ENCODE data around the gene MTX1. TPM values are rescaled to one million over a fixed set of nuclear protein-coding genes. Genes with fewer than 3 reads are reported as not detected.
"Not testable (repeated sequence)": the region's sequence is repeated elsewhere in the genome, so short reads cannot be mapped to it uniquely, and the experiment has no call there.

The MTX1 gene
- polyA plus RNA-seq, 4 donors = 40.0 to 72.2 (median 49.4) TPM

DNA sequence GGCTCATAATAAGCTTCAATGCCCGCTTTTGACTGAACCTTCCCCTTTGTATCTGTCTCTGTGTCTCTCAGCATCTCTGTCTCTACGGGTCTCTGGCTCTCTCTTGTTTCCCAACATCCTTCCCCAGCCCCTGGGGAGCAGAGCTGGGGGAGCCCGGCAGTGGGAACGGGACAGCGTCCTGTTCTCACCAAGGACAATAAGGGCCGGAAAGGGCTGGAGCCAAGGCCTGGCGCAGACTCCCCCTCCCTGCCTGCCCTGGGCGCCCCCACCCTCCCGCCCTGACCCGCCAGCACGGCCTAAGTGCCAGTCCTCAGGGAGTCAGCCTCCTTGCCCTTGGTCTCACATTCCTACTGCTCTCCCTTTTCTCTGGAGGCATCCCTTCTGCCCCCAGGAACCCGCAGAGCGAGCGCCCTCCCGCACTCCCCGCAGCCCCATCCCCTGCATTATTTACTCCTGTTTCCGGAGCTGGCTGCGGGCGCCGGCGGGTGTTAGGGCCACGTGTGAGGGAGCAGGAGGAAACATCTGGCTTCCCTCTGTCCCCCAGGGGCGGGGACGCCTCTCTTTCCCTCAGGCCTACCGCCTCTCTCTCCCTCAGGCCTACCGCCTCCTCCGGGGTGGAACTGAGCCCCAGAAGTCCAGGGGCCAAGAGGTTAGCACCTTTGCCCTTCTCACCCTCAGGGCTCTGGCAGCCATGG, 41.9 kb upstream of the MTX1 start:
- Histone ChIP-seq H3K4me3 (ENCODE audit: low read depth in 1 of 3, low read length in 3 of 3) (no peak overlapping the region), H3K36me3 (ENCODE audit: control insufficient read depth in 3 of 3, insufficient read depth in 2 of 3, low read depth in 1 of 3, low read length in 3 of 3) (peaks cover 0 to 25% (median 4%) of the 10 kb centered on the region in 3 donors), H3K4me1 (ENCODE audit: control insufficient read depth in 3 of 3, insufficient read depth in 2 of 3, low read depth in 1 of 3, low read length in 2 of 3) (peaks cover 0 to 10% (median 0%) of the 10 kb centered on the region in 3 donors), H3K9me3 (ENCODE audit: control insufficient read depth in 2 of 2, insufficient read depth in 1 of 2, low read depth in 1 of 2, low read length in 1 of 2) (no peaks in the 10 kb centered on the region), H3K27ac (ENCODE audit: low read depth in 1 of 3, low read length in 2 of 3) (peak overlapping the region in 1 of 3 donors; percentile 76), H3K27me3 (ENCODE audit: control insufficient read depth in 3 of 3, insufficient read depth in 3 of 3, low read length in 3 of 3) (peaks cover 0 to 6% (median 0%) of the 10 kb centered on the region in 3 donors)
- WGBS, 3 donors = 30 to 61% (median 60%) methylated on average over 26 to 27 of the region's 27 CpGs
- DNase-seq = peak in 1 of 2 donors; percentile 51
- no peak for FAIRE-seq

DNA sequence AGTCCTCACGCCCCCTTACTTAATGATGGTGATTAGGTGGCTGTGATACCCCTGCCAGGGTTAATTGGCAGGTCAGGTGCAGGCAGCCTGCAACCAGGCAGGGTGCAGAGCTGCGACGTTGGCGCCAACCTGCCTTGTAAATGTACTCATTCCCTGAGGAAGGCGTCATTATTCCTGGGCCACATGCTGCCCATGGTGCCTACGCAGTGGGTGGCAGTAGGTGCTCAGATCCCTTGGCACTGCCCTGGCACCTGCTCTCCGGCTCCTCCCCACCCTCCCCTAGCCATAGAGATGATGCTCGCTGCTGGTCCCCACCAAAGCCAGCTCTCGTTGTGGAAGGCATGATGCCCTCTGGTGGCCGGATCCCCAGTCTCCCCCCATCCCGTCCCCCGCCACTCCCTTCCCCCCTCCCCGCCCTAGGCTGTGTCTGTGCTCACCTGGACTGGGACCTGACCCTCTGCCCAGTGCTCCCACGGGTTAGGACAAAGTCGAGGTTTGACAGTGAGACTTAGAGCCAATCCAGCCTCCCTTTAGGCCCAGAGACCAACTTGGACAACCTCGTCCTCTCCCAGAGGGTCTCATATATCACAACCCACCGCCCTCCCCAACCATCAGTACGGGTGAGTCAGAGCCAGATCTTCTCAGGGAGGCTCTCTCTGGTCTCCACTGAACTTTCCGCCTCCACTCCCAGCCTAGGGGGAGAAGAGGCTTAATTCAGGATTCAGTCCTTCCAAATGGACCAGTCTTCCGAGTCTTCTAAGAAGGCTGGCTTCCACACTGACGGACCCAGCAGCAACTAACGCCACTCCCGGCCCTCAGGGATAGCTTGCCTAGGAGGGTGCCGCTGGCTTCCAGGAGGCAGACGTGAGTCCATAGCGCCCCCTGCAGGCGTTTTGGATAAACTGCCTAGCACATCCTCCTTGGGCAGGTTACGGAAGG, 41.1 kb upstream of the MTX1 start:
- peak overlapping the region in 1 of 3 donors; percentile 9 for H3K4me3 ChIP-seq (ENCODE audit: low read depth in 1 of 3, low read length in 3 of 3)
- peak overlapping the region in 2 of 3 donors; percentile 18 to 61 for H3K27ac ChIP-seq (ENCODE audit: low read depth in 1 of 3, low read length in 2 of 3)
- 3 to 5% (median 5%) methylated on average over 27 to 28 of the region's 28 CpGs for WGBS, 3 donors
- H3K9me3 ChIP-seq (ENCODE audit: control insufficient read depth in 2 of 2, insufficient read depth in 1 of 2, low read depth in 1 of 2, low read length in 1 of 2) = no peaks in the 10 kb centered on the region
- DNase-seq (peak; percentile 90 to 93), FAIRE-seq (no peak)
- H3K27me3 ChIP-seq (ENCODE audit: control insufficient read depth in 3 of 3, insufficient read depth in 3 of 3, low read length in 3 of 3) = peaks cover 0 to 6% (median 0%) of the 10 kb centered on the region in 3 donors
- H3K4me1 ChIP-seq (ENCODE audit: control insufficient read depth in 3 of 3, insufficient read depth in 2 of 3, low read depth in 1 of 3, low read length in 2 of 3) = peaks cover 0 to 15% (median 0%) of the 10 kb centered on the region in 3 donors
- peaks cover 0 to 25% (median 4%) of the 10 kb centered on the region in 3 donors for H3K36me3 ChIP-seq (ENCODE audit: control insufficient read depth in 3 of 3, insufficient read depth in 2 of 3, low read depth in 1 of 3, low read length in 3 of 3)

DNA sequence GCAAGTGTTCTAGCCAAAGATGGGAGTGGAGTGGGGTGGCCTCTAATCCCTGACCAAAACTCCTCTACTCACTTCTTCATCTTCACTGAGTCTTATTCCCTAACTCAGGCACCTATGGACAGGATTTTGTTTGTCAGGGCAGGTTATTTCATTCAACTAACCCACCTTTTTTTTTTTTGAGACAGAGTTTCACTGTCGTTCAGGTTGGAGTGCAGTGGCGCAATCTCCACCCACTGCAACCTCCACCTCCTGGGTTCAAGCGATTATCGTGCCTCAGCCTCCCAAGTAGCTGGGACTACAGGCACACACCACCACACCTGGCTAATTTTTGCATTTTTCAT, 40.4 kb upstream of the MTX1 start:
- FAIRE-seq; H3K27ac ChIP-seq (ENCODE audit: low read depth in 1 of 3, low read length in 2 of 3); H3K4me3 ChIP-seq (ENCODE audit: low read depth in 1 of 3, low read length in 3 of 3); DNase-seq; H3K9me3 ChIP-seq (ENCODE audit: control insufficient read depth in 2 of 2, insufficient read depth in 1 of 2, low read depth in 1 of 2, low read length in 1 of 2); H3K27me3 ChIP-seq (ENCODE audit: control insufficient read depth in 3 of 3, insufficient read depth in 3 of 3, low read length in 3 of 3): not testable (repeated sequence)
- H3K36me3 ChIP-seq (ENCODE audit: control insufficient read depth in 3 of 3, insufficient read depth in 2 of 3, low read depth in 1 of 3, low read length in 3 of 3) = peaks cover 0 to 25% (median 4%) of the 10 kb centered on the region in 3 donors
- peaks cover 0 to 17% (median 0%) of the 10 kb centered on the region in 3 donors for H3K4me1 ChIP-seq (ENCODE audit: control insufficient read depth in 3 of 3, insufficient read depth in 2 of 3, low read depth in 1 of 3, low read length in 2 of 3)
- WGBS, 3 donors = 28 to 40% (median 36%) methylated on average over 4 of the region's 4 CpGs

DNA sequence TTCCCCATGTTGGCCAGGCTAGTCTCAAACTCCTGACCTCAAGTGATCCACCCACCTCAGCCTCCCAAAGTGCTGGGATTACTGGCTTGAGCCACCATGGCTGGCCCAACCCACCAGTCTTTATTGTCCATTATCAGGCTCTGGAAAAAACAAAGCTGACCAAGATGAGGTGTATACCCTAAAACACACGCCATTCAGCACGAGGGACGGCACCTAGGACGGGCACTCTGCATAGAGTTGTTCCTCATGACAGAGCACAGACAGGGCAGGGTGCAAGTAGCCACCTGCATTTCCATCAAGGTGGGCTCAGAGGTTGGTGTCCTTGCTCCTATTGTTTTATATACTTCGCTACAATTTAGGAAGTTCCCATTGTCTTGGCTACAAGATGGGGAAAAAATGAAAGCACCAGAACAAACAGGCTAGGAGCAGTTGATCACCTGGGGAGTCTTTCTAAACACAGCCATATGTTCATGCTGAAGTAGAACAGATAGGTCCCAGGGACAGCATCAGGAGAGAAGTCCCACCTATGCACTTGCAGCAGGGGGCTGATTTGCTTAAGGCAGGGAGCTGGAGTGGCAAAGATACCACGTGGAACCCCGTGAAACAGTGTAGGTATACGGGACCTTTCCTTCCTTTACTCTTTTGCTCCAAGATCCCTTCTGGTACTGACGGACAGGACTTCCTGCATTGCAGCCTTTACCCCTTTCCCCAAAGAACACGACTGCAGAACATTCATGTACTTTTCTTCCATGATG, 39.9 kb upstream of the MTX1 start:
- Histone ChIP-seq H3K27me3 (ENCODE audit: control insufficient read depth in 3 of 3, insufficient read depth in 3 of 3, low read length in 3 of 3) (peaks cover 0 to 11% (median 0%) of the 10 kb centered on the region in 3 donors), H3K9me3 (ENCODE audit: control insufficient read depth in 2 of 2, insufficient read depth in 1 of 2, low read depth in 1 of 2, low read length in 1 of 2) (no peaks in the 10 kb centered on the region), H3K27ac (ENCODE audit: low read depth in 1 of 3, low read length in 2 of 3) (no peak overlapping the region), H3K4me3 (ENCODE audit: low read depth in 1 of 3, low read length in 3 of 3) (no peak overlapping the region), H3K36me3 (ENCODE audit: control insufficient read depth in 3 of 3, insufficient read depth in 2 of 3, low read depth in 1 of 3, low read length in 3 of 3) (peaks cover 0 to 25% (median 4%) of the 10 kb centered on the region in 3 donors), H3K4me1 (ENCODE audit: control insufficient read depth in 3 of 3, insufficient read depth in 2 of 3, low read depth in 1 of 3, low read length in 2 of 3) (peaks cover 0 to 17% (median 0%) of the 10 kb centered on the region in 3 donors)
- FAIRE-seq (no peak), DNase-seq (no peak)
- WGBS, 3 donors = 83 to 85% (median 84%) methylated on average over 10 of the region's 10 CpGs

DNA sequence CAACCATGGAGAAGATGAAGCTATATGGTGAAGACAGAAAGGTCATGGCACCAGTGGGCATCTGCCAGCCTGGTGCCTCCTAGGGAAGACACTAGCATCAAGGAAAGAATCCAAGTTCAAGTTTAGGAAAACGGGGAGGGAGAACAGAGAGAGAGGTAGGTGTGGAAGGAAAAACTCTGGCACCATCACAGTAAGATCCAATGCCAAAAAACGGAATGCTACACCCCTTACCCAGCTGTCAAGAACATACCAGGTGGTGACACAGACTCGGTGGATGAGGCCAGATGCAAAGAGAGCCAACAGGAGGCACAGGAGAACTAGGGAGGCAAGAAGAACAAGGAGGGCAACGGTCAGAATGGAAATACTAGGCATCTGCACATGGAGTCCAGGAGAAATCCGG, 39.0 kb upstream of the MTX1 start:
- H3K9me3 ChIP-seq (ENCODE audit: control insufficient read depth in 2 of 2, insufficient read depth in 1 of 2, low read depth in 1 of 2, low read length in 1 of 2) = no peaks in the 10 kb centered on the region
- H3K4me3 ChIP-seq (ENCODE audit: low read depth in 1 of 3, low read length in 3 of 3) = no peak overlapping the region
- DNase-seq (no peak), FAIRE-seq (no peak)
- peaks cover 0 to 25% (median 4%) of the 10 kb centered on the region in 3 donors for H3K36me3 ChIP-seq (ENCODE audit: control insufficient read depth in 3 of 3, insufficient read depth in 2 of 3, low read depth in 1 of 3, low read length in 3 of 3)
- peaks cover 0 to 17% (median 0%) of the 10 kb centered on the region in 3 donors for H3K4me1 ChIP-seq (ENCODE audit: control insufficient read depth in 3 of 3, insufficient read depth in 2 of 3, low read depth in 1 of 3, low read length in 2 of 3)
- peaks cover 0 to 20% (median 2%) of the 10 kb centered on the region in 3 donors for H3K27me3 ChIP-seq (ENCODE audit: control insufficient read depth in 3 of 3, insufficient read depth in 3 of 3, low read length in 3 of 3)
- WGBS, 3 donors = 80 to 89% (median 81%) methylated on average over 5 of the region's 5 CpGs
- H3K27ac ChIP-seq (ENCODE audit: low read depth in 1 of 3, low read length in 2 of 3) = no peak overlapping the region

DNA sequence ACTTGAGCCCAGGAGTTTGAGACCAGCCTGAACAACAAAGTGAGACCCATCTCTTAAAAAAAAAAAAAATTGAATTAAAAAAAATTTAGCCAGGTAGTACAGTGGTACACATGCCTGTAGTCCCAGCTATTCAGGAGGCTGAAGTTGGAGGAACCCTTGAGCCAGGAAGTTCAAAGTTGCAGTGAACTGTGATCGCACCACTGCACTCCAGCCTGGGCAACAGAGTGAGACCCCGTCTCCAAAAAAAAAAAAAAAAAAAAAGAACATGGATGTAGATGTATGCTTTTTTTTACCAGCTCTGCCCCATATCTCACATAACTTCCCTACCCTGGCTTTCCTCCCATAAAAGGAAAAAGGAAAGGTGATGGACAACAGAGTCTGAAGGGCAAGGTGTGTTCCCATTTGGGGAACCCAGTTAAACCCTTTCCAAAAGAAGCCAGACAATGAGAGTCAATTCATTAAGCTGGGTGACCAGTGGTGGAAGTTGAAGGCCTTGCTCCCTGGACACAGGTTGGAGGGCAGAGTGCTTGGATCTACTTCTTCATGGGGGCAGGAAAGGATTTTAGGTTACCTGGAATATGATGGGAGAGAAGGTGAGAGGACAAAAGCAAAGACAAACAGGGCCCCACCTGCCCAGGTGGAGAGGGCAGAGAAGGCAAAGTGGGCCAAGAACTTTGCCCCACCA, 38.3 kb upstream of the MTX1 start:
- 85 to 96% (median 86%) methylated on average over 2 of the region's 2 CpGs for WGBS, 3 donors
- H3K36me3 ChIP-seq (ENCODE audit: control insufficient read depth in 3 of 3, insufficient read depth in 2 of 3, low read depth in 1 of 3, low read length in 3 of 3) = peaks cover 0 to 25% (median 4%) of the 10 kb centered on the region in 3 donors
- H3K27me3 ChIP-seq (ENCODE audit: control insufficient read depth in 3 of 3, insufficient read depth in 3 of 3, low read length in 3 of 3) = peaks cover 0 to 27% (median 2%) of the 10 kb centered on the region in 3 donors
- no peak for DNase-seq
- peaks cover 0 to 17% (median 0%) of the 10 kb centered on the region in 3 donors for H3K4me1 ChIP-seq (ENCODE audit: control insufficient read depth in 3 of 3, insufficient read depth in 2 of 3, low read depth in 1 of 3, low read length in 2 of 3)
- H3K27ac ChIP-seq (ENCODE audit: low read depth in 1 of 3, low read length in 2 of 3) = no peak overlapping the region
- H3K9me3 ChIP-seq (ENCODE audit: control insufficient read depth in 2 of 2, insufficient read depth in 1 of 2, low read depth in 1 of 2, low read length in 1 of 2) = no peaks in the 10 kb centered on the region
- no peak for FAIRE-seq
- H3K4me3 ChIP-seq (ENCODE audit: low read depth in 1 of 3, low read length in 3 of 3) = no peak overlapping the region

DNA sequence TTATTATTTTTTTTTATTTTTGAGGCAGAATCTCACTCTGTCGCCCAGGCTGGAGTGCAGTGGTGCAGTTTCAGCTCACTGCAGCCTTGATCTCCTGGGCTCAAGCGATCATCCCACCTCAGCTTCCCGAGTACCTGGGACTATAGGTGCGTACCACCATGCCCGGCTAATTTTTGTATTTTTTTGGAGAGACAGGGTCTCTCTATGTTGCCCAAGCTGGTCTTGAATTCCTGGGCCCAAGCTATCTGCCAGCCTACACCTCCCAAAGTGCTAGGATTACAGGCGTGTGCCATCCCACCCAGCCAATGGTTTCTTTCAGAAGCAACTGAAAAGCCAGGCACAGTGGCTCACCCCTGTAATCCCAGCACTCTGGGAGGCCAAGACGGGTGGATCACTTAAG, 37.7 kb upstream of the MTX1 start:
- H3K27ac ChIP-seq (ENCODE audit: low read depth in 1 of 3, low read length in 2 of 3) = no peak overlapping the region
- no peaks in the 10 kb centered on the region for H3K9me3 ChIP-seq (ENCODE audit: control insufficient read depth in 2 of 2, insufficient read depth in 1 of 2, low read depth in 1 of 2, low read length in 1 of 2)
- 92 to 97% (median 96%) methylated on average over 7 of the region's 7 CpGs for WGBS, 3 donors
- DNase-seq (no peak), FAIRE-seq (no peak)
- H3K36me3 ChIP-seq (ENCODE audit: control insufficient read depth in 3 of 3, insufficient read depth in 2 of 3, low read depth in 1 of 3, low read length in 3 of 3) = peaks cover 0 to 25% (median 4%) of the 10 kb centered on the region in 3 donors
- peaks cover 0 to 30% (median 2%) of the 10 kb centered on the region in 3 donors for H3K27me3 ChIP-seq (ENCODE audit: control insufficient read depth in 3 of 3, insufficient read depth in 3 of 3, low read length in 3 of 3)
- no peak overlapping the region for H3K4me3 ChIP-seq (ENCODE audit: low read depth in 1 of 3, low read length in 3 of 3)
- peaks cover under 1 to 17% (median under 1%) of the 10 kb centered on the region in 3 donors for H3K4me1 ChIP-seq (ENCODE audit: control insufficient read depth in 3 of 3, insufficient read depth in 2 of 3, low read depth in 1 of 3, low read length in 2 of 3)

All from small intestine (tissue), 7 donors.